Prostate gland (tissue), 2 donors: Measurements from ENCODE around the gene FFAR2. TPM values are rescaled to one million over a fixed set of nuclear protein-coding genes. Genes with fewer than 3 reads are reported as not detected.

Experiments used
- DNase-seq: peaks from one replicate; pipeline ENCODE4 v3.0.0-alpha.2; 2019; ENCODE audit warnings: low spot score
- H3K27ac ChIP-seq, 2 donors: fragments of 200-600 bp; sonication (generic); 2 replicates each; pipeline ENCODE4 v1.5.1; 2017 to 2019
- H3K27me3 ChIP-seq: fragments of 200-600 bp; sonication (generic); replicated peaks from 2 replicates; pipeline ENCODE4 v1.5.1; 2019; ENCODE audit not compliant: insufficient read depth
- H3K36me3 ChIP-seq, 2 donors: fragments of 200-600 bp; sonication (generic); 1 replicate in 1 of 2; 2 replicates in 1 of 2; pipeline versions ENCODE4 v1.5.1 to v1.8.1; 2017 to 2019
- H3K4me1 ChIP-seq: fragments of 200-600 bp; sonication (generic); replicated peaks from 2 replicates; pipeline ENCODE4 v1.5.1; 2019
- H3K4me3 ChIP-seq, 2 donors: fragments of 200-600 bp; sonication (generic); 2 replicates each; pipeline ENCODE4 v1.5.1; 2017 to 2019
- H3K9me3 ChIP-seq: fragments of 200-600 bp; sonication (generic); 2 replicates; pipeline ENCODE4 v1.5.1; 2017
- POLR2A ChIP-seq: fragments of 450-650 bp; IDR thresholded peaks from one replicate; pipeline ENCODE4 v1.6.1; 2016; ENCODE audit warnings: antibody characterized with exemption, mild to moderate bottlenecking
- POLR2AphosphoS5 ChIP-seq: sonication (generic); formaldehyde crosslinking; IDR thresholded peaks from one replicate; pipeline ENCODE4 v1.6.1; 2017; ENCODE audit warnings: antibody characterized with exemption
- WGBS: methylation state at CpG from one replicate; pipeline ENCODE4 v1.1.5; 2018; 5-methylcytosine and 5-hydroxymethylcytosine counted together
- intact Hi-C: fragments of 100-400 bp; cut with DNase I; formaldehyde crosslinking; loops from one replicate; pipeline ENCODE4 v1.14.2; 2022
- total RNA-seq, 2 donors: library from RNA; depleted of rRNA; stranded (reverse); fragments of >200 nt; gene quantifications; one replicate each; pipeline ENCODE4 v1.1.0, GENCODE V29; 2016
- TF ChIP-seq, protein P1 (sequence below), 4 experiments: fragments of 200-600 bp in 2 of 4; fragments of 450-650 bp in 2 of 4; sonication (generic) in 2 of 4; IDR thresholded peaks; 1 replicate in 3 of 4; 2 replicates in 1 of 4; pipeline ENCODE4 v1.5.1; 2016 to 2019; ENCODE audit warnings: antibody characterized with exemption in 4 of 4, mild to moderate bottlenecking in 2 of 4, moderate library complexity in 2 of 4

Gene FFAR2
- total RNA-seq, 2 donors from 2014 or later = 0.87 TPM; not detected in 1

DNA sequence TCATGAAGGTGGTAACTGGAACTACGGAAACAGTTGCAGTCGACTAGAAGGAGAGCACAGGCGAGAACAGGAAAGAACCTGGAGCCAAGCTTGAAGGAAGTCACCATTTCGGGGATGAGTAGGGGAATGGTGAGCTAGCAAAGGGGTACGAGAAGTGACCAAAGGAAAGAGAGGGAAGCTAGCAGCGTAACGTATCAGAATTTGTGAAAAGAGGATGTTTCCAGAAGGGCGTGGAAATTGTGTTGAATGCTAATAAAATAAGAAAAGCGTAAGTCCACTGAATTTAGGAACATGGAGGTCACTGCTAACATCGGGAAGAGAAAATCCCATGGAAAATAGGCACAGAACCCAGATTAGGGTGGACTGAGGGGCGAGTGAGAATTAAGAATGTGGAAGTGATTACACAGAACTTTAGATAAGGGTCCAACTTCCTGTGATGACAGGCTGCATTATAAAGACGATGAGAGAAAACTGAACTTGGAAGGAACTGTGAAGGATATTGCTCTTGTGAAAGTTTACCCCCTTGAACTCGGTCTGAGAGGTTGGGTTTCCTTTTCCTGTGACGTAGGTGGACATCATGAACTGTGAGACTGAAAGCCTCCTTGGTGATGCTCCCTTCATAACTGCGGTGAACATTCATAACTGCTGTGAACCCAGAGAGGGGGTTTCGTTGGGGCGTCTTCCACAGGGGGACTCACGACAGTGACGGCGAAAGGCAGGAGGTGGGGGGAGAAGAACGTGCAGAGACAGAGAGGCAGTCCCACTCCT lies 2.0 kb upstream of the FFAR2 start:
- no peak for DNase-seq
- H3K4me3 ChIP-seq = no peak overlapping the region
- no peaks in the 10 kb centered on the region for H3K36me3 ChIP-seq
- no peaks in the 10 kb centered on the region for H3K4me1 ChIP-seq
- no peaks in the 10 kb centered on the region for H3K27me3 ChIP-seq
- H3K27ac ChIP-seq = no peak overlapping the region
- 80% methylated on average over 21 of the region's 21 CpGs for whole genome bisulfite sequencing
- intact Hi-C loops = no loop called here
- no peak for TF ChIP-seq POLR2A
- no peak for TF ChIP-seq POLR2AphosphoS5
- TF ChIP-seq, protein P1, sequence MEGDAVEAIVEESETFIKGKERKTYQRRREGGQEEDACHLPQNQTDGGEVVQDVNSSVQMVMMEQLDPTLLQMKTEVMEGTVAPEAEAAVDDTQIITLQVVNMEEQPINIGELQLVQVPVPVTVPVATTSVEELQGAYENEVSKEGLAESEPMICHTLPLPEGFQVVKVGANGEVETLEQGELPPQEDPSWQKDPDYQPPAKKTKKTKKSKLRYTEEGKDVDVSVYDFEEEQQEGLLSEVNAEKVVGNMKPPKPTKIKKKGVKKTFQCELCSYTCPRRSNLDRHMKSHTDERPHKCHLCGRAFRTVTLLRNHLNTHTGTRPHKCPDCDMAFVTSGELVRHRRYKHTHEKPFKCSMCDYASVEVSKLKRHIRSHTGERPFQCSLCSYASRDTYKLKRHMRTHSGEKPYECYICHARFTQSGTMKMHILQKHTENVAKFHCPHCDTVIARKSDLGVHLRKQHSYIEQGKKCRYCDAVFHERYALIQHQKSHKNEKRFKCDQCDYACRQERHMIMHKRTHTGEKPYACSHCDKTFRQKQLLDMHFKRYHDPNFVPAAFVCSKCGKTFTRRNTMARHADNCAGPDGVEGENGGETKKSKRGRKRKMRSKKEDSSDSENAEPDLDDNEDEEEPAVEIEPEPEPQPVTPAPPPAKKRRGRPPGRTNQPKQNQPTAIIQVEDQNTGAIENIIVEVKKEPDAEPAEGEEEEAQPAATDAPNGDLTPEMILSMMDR (IDR thresholded peaks at IDR 0.05) = no peak
- no peaks in the 10 kb centered on the region for H3K9me3 ChIP-seq

DNA sequence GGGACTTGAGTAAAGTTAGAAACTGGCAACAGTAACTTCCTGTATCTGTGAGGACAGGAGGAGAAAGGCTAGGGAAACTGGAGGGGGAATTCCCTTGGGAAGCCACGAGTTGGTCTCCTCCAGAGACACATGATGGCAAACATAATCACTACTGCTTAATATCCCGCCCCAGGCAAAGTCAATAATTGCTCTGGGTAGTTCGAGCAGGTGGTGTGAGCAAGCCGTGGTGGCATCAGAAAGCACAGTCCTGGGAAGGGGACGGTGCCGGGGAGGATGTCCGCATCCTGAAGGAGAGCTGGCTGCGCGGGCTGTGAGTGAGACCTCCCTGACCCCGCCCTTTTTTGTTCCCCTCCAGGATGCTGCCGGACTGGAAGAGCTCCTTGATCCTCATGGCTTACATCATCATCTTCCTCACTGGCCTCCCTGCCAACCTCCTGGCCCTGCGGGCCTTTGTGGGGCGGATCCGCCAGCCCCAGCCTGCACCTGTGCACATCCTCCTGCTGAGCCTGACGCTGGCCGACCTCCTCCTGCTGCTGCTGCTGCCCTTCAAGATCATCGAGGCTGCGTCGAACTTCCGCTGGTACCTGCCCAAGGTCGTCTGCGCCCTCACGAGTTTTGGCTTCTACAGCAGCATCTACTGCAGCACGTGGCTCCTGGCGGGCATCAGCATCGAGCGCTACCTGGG lies 1.4 kb downstream of the FFAR2 start:
- 51% methylated on average over 27 of the region's 27 CpGs for WGBS
- H3K27me3 ChIP-seq = no peaks in the 10 kb centered on the region

DNA sequence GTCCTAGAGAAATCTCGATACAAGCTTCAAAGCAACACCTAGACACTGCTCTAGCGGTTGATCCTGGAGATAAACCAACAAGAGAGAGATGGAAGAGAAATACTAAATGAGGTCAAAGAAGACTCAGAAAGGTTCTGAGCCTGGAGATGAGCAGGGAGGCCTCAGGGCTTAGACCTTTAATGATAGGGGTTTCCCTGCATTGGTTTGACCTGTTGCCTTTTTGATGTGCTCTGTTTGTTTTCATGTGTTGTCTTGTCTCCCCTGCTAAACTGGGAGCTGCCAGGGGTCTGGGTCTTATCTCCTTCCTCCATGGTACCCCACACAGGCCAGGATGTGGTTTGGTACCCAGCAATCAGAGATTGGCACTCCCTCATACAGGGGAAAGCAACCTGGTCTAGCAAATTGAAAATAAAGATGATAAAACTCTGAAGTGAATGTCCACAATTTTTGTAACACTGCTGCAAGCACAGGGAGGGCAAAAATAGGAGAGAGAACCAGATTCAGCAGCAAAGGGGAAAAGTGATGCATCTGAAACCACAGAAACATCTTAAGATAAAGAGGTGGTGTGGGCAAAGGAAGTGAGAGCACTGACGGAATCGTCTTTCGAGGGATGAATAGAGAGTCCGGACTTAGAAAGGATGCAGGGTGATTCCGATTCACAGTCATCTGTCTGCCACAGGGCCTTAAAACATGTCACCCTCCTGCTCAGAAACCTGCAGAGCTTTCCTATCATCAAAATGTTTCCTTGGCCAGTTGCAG lies 3.5 kb downstream of the FFAR2 start:
- Histone ChIP-seq H3K4me3 (no peak overlapping the region), H3K27me3 (no peaks in the 10 kb centered on the region), H3K4me1 (no peaks in the 10 kb centered on the region), H3K36me3 (no peaks in the 10 kb centered on the region), H3K9me3 (no peaks in the 10 kb centered on the region), H3K27ac (no peak overlapping the region)
- 90% methylated on average over 7 of the region's 7 CpGs for WGBS
- TF ChIP-seq POLR2A = no peak
- TF ChIP-seq POLR2AphosphoS5 = no peak
- TF ChIP-seq, protein P1 (IDR thresholded peaks at IDR 0.05) = no peak
- DNase-seq = no peak
- intact Hi-C loops = no loop called here

More for the DNA sequence above, 1.4 kb downstream of the FFAR2 start:
- TF ChIP-seq POLR2A (no peak), POLR2AphosphoS5 (peak; percentile 54)
- peak; percentile 56 for DNase-seq
- Histone ChIP-seq H3K4me3 (no peak overlapping the region), H3K4me1 (no peaks in the 10 kb centered on the region), H3K36me3 (no peaks in the 10 kb centered on the region), H3K9me3 (no peaks in the 10 kb centered on the region), H3K27ac (peak overlapping the region; percentile 48)
- intact Hi-C loops = no loop called here

DNA sequence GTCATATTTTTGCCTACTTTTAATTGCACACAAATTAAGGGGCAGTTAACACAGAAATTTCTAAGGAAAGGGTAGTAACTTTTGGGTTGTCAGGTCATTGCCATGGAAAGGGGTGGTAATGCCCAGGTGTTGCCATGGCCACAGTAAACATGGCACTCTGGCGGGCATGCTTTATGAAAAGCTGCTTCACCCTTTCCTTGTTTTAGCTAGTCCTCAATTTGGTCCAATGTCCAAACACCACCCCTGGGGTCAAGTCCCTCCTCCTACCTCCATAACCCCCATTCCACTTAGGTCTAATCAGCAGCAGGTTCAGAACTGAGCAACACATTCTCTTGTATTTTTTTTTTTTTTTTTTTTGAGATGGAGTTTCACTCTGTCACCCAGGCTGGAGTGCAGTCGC lies 6.6 kb downstream of the FFAR2 start:
- 64% methylated on average over 2 of the region's 2 CpGs for WGBS
- Histone ChIP-seq H3K36me3 (no peaks in the 10 kb centered on the region), H3K27me3 (no peaks in the 10 kb centered on the region), H3K9me3 (no peaks in the 10 kb centered on the region), H3K4me3 (no peak overlapping the region), H3K4me1 (no peaks in the 10 kb centered on the region), H3K27ac (no peak overlapping the region)
- intact Hi-C loops = no loop called here
- DNase-seq = no peak
- no peak for TF ChIP-seq POLR2AphosphoS5
- TF ChIP-seq, protein P1 (IDR thresholded peaks at IDR 0.05) = no peak
- TF ChIP-seq POLR2A = no peak

DNA sequence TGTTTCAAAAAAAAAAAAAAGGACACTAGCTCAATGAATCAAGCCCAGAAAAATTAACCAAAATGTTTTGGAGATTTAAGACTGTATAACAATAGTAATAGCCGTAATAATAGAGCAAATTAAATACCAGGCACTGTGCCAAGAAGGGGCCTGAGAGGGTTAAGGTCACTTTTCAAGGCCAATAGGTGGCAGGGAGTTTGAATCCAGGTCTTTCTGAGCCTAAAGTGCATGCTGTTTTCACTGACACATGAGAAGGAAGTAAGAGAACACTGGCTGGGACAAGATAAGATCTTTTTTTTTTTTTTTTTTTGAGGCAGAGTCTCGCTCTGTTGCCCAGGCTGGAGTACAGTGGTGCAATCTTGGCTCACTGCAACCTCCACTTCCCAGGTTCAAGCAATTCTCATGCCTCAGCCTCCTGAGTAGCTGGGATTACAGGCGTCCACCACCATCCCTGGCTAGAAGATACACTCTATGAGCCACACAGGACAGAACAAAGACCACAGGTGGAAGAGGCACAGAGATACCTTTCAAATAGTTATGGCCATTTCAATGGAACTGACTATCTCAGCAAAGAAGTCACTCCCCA lies 7.7 kb downstream of the FFAR2 start:
- no peaks in the 10 kb centered on the region for H3K36me3 ChIP-seq
- no peak overlapping the region for H3K4me3 ChIP-seq
- no peak for TF ChIP-seq POLR2AphosphoS5
- no peak for TF ChIP-seq POLR2A
- TF ChIP-seq, protein P1 (IDR thresholded peaks at IDR 0.05) = no peak
- H3K4me1 ChIP-seq = no peaks in the 10 kb centered on the region
- 56% methylated on average over 3 of the region's 3 CpGs for WGBS
- intact Hi-C loops = no loop called here
- no peaks in the 10 kb centered on the region for H3K27me3 ChIP-seq
- H3K27ac ChIP-seq = no peak overlapping the region
- no peak for DNase-seq
- no peaks in the 10 kb centered on the region for H3K9me3 ChIP-seq
